GM12872 (cell line): Measurements from ENCODE around the gene EDEM3.

Experiments used
- TF ChIP-seq, protein P1 (sequence below): IDR thresholded peaks from 3 replicates; pipeline ENCODE4 v1.5.1; 2011; ENCODE audit warnings: low read depth, mild to moderate bottlenecking, low read length, moderate library complexity; ENCODE audit not compliant: insufficient read depth

Gene EDEM3

DNA sequence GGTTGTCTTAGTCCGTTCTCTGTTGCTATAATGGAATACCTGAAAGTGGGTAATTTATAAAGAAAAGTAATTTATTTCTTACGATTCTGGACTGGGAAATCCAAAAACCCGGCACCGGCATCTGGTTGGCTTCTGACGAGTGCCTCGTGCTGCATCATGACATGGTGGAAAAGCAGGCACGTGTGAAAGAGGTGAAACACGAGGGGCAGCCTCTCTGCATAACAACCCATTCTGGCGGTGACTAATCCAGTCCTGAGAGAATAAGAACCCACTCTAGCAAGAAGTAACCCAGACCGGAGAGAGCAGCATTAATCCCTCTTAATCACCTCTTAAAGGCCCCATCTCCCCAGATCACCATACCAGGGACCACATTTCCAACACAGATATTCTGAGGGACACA is 2.7 kb upstream of the EDEM3 start:
- TF ChIP-seq, protein P1, sequence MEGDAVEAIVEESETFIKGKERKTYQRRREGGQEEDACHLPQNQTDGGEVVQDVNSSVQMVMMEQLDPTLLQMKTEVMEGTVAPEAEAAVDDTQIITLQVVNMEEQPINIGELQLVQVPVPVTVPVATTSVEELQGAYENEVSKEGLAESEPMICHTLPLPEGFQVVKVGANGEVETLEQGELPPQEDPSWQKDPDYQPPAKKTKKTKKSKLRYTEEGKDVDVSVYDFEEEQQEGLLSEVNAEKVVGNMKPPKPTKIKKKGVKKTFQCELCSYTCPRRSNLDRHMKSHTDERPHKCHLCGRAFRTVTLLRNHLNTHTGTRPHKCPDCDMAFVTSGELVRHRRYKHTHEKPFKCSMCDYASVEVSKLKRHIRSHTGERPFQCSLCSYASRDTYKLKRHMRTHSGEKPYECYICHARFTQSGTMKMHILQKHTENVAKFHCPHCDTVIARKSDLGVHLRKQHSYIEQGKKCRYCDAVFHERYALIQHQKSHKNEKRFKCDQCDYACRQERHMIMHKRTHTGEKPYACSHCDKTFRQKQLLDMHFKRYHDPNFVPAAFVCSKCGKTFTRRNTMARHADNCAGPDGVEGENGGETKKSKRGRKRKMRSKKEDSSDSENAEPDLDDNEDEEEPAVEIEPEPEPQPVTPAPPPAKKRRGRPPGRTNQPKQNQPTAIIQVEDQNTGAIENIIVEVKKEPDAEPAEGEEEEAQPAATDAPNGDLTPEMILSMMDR: no peak

DNA sequence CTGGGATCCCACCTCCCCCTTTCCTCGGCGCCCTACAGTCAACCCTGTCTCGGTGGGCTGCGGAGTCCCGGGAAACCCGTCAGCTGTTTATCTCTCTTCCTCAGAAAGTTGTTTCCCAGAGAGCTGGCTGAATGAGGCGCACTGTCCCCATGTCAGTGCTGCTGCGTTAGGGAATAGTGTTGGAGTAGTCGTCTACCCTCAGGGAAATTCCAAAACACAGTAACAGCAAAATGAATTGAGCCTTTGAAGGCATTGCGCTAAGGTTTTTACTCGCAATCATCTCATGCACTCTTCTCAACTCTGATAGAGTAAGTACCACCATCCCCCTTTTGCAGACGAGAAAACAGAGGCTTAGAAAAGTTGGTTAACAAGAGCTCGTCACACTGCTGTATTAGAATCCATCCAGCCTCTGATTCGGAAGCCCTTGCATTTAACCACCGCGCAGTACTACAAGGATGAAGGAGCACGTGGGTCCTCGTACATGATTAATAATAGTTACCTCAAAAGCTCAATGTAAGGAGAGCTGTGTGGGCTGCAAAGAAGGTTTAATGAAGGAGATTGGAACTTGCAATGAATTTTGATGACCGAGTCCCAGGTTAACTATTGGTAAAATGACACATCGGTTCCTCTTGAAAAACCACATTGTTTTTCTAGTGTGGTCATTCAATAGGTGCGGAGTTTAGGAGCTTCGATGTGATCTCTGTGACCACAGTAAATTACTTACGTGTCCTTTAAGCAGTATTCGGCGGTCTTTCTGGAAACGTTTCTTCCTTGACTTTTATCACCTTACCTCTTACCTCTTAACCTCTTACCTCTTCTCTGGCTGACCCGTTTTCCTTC is 788 bp upstream of the EDEM3 start:
- TF ChIP-seq, protein P1: no peak

- TF ChIP-seq, protein P1: no peak
Observed at GRCh38 chr1:184753608-184754475, 816 bp downstream of the EDEM3 start.

- TF ChIP-seq, protein P1: no peak
Observed at GRCh38 chr1:184753117-184753516, 1.5 kb downstream of the EDEM3 start.

- TF ChIP-seq, protein P1: no peak
Observed at GRCh38 chr1:184752656-184753055, 2.0 kb downstream of the EDEM3 start.

GRCh38 chr1:184748740-184749139 is 5.9 kb downstream of the EDEM3 start:
- TF ChIP-seq, protein P1: no peak
